ENCODE measurements around the gene ZBTB20. TPM values are rescaled to one million over a fixed set of nuclear protein-coding genes. Genes with fewer than 3 reads are reported as not detected.

ZBTB20 gene
- total and polyA plus RNA-seq, 2 of the 4 experiments (the other 2 are of a cell fraction) = 0.75 to 14.7 TPM

DNA sequence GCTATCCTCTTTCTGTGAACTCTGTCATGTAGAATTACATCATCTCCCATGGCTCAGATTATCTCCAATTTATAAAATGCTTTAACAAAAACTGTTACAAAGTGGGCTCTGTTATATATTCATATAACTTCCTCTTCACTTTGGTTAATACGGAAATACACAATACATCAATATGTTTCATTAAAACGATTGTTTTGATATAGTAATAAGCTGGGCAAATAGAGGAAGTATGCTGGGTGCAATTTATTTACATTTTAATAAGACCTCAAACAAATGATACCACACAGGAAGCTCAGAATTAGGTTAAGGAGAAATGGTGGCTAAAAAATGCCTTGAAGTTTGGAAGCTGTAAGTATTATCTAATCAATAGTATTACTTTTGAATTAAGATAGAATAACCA lies 331.0 kb downstream of the ZBTB20 start:
- Histone ChIP-seq H3K27ac (ENCODE audit: insufficient read depth, low read length) (no peak overlapping the region), H3K14ac (replicated peaks; ENCODE audit: low read depth, low read length) (no peak overlapping the region), H3K4me1 (ENCODE audit: control insufficient read depth, insufficient read depth, low read length) (no peaks in the 10 kb centered on the region), H4K20me1 (ENCODE audit: insufficient read depth, low read length) (no peaks in the 10 kb centered on the region), H3K23ac (ENCODE audit: low read depth, low read length) (no peak overlapping the region), H4K91ac (ENCODE audit: insufficient read depth, low read depth, low read length) (no peak overlapping the region), H3K4me2 (ENCODE audit: low read depth, low read length) (no peak overlapping the region), H3K4ac (ENCODE audit: low read depth, low read length) (no peak overlapping the region), H2BK20ac (ENCODE audit: low read depth, low read length) (no peak overlapping the region), H3K18ac (ENCODE audit: low read depth, low read length) (no peak overlapping the region), H3K9me3 (ENCODE audit: control insufficient read depth, insufficient read depth, low read length) (no peaks in the 10 kb centered on the region), H3K79me1 (ENCODE audit: low read depth in 1 of 2, low read length in 2 of 2) (no peaks in the 10 kb centered on the region), H3K36me3 (ENCODE audit: control insufficient read depth, insufficient read depth, low read length) (no peaks in the 10 kb centered on the region), H3K56ac (ENCODE audit: extremely low read depth, insufficient read depth, low read length) (no peak overlapping the region), H2AK9ac (replicated peaks; ENCODE audit: low read depth, low read length, poor library complexity) (no peak overlapping the region), H3K27me3 (ENCODE audit: control insufficient read depth, insufficient read depth, low read length) (no peaks in the 10 kb centered on the region), H3K9ac (ENCODE audit: low read depth, low read length) (no peak overlapping the region), H3K9me1 (ENCODE audit: insufficient read depth, low read length) (no peaks in the 10 kb centered on the region), H2BK15ac (ENCODE audit: low read depth, low read length) (no peak overlapping the region), H2BK5ac (ENCODE audit: low read depth, low read length, poor library complexity, severe bottlenecking) (no peak overlapping the region), H2AK5ac (ENCODE audit: low read depth, low read length) (no peak overlapping the region), H4K5ac (ENCODE audit: low read depth, low read length) (no peak overlapping the region), H2BK120ac (ENCODE audit: low read depth, low read length) (no peak overlapping the region), H4K8ac (ENCODE audit: low read depth in 2 of 2, low read length in 2 of 2) (no peak overlapping the region), H2AFZ (replicated peaks; ENCODE audit: low read length, poor library complexity) (no peak overlapping the region), H3K4me3 (ENCODE audit: insufficient read depth, low read depth, low read length) (no peak overlapping the region)
- BruUV-seq (replicated peaks) = no TSS peak
- ChIA-PET POLR2A (ENCODE audit: unreplicated experiment) (no interaction called here), CTCF (no interaction called here)
- no peak for ATAC-seq (ENCODE audit: low read depth)
- no peak for DNase-seq
- in situ Hi-C loops (cut with MboI; ENCODE audit: low sequenced_read_pairs) = no loop called here
- WGBS, 2 experiments (ENCODE audit: extremely low coverage in 2 of 2, insufficient read length in 1 of 2) = no CpG with 5 or more reads among the region's 2 CpGs
- dilution Hi-C loops (cut with HindIII; ENCODE audit: low sequenced_read_pairs, unreplicated experiment) = no loop called here
- TF ChIP-seq BHLHE40 (IDR thresholded peaks at IDR 0.05; ENCODE audit: low read depth, low read length) = no peak
- TF ChIP-seq CEBPB (IDR thresholded peaks at IDR 0.05; ENCODE audit: low read depth, low read length) = no peak
- TF ChIP-seq, protein P1, sequence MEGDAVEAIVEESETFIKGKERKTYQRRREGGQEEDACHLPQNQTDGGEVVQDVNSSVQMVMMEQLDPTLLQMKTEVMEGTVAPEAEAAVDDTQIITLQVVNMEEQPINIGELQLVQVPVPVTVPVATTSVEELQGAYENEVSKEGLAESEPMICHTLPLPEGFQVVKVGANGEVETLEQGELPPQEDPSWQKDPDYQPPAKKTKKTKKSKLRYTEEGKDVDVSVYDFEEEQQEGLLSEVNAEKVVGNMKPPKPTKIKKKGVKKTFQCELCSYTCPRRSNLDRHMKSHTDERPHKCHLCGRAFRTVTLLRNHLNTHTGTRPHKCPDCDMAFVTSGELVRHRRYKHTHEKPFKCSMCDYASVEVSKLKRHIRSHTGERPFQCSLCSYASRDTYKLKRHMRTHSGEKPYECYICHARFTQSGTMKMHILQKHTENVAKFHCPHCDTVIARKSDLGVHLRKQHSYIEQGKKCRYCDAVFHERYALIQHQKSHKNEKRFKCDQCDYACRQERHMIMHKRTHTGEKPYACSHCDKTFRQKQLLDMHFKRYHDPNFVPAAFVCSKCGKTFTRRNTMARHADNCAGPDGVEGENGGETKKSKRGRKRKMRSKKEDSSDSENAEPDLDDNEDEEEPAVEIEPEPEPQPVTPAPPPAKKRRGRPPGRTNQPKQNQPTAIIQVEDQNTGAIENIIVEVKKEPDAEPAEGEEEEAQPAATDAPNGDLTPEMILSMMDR (conservative IDR thresholded peaks at IDR 0.05; ENCODE audit: low read depth, low read length) = no peak
- no peak for TF ChIP-seq RCOR1 (IDR thresholded peaks at IDR 0.05; ENCODE audit: insufficient replicate concordance, low read length)
- TF ChIP-seq RFX5 (IDR thresholded peaks at IDR 0.05; ENCODE audit: low read depth, low read length) = no peak
- no peak for TF ChIP-seq RAD21 (IDR thresholded peaks at IDR 0.05; ENCODE audit: low read length)
- TF ChIP-seq MAFK (IDR thresholded peaks at IDR 0.05; ENCODE audit: low read depth, low read length) = no peak
- TF ChIP-seq SMC3 (IDR thresholded peaks at IDR 0.05; ENCODE audit: low read depth, low read length) = no peak
- TF ChIP-seq, protein P2, sequence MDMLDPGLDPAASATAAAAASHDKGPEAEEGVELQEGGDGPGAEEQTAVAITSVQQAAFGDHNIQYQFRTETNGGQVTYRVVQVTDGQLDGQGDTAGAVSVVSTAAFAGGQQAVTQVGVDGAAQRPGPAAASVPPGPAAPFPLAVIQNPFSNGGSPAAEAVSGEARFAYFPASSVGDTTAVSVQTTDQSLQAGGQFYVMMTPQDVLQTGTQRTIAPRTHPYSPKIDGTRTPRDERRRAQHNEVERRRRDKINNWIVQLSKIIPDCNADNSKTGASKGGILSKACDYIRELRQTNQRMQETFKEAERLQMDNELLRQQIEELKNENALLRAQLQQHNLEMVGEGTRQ (IDR thresholded peaks at IDR 0.05; ENCODE audit: low read depth, low read length) = no peak
- intact Hi-C loops (cut with micrococcal nuclease) = no loop called here

Measured in IMR-90 (cell line).